HG03432 (cell line): ENCODE measurements around the gene RBM25.

ENCODE experiments used
- ATAC-seq: cut with Tn5 transposase; IDR thresholded peaks from one replicate; pipeline ENCODE4 v1.9.1; 2021; ENCODE audit warnings: mild to moderate bottlenecking, moderate library complexity; ENCODE audit not compliant: unreplicated experiment

Gene RBM25

DNA sequence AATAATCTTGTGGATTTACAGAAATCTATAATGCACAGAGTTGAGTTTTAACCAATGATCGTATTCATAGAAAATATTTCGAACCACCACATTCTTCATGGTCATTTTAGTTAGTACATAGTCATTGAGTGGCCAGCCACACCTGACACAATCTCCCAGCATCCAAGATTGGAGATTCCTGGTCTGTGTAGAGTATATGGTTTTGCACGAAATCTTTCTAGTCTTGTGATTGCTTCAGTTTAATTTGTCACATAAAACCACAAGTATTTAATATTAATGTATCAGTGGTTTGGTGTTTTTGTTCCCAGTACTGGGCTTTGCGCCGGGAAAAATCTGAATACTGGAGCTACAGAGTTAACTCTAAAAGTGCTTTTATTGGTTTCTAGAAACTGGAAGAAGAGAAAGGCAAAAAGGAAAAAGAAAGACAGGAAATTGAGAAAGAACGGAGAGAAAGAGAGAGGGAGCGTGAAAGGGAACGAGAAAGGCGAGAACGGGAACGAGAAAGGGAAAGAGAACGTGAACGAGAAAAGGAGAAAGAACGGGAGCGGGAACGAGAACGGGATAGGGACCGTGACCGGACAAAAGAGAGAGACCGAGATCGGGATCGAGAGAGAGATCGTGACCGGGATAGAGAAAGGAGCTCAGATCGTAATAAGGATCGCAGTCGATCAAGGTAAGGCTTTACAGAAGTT is 44.6 kb downstream of the RBM25 start:
- no peak for ATAC-seq

DNA sequence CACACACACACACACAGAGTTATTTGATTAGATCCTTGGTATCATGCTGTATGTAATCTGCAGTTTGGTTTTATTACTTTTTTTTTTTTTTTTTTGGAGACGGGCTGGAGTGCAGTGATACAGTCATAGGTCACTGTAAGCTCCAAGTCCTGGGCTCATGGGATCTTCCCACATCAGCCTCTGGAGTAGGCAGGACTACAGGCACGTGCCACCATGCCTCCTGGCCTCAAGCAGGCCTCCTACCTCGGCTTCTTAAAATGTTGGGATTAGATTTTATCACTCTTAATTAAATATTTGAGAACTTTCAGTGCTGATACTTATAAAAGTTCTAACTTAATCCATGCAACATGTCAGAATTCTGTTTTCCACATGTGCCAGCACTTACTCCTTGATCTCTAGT is 46.7 kb downstream of the RBM25 start:
- no peak for ATAC-seq

DNA sequence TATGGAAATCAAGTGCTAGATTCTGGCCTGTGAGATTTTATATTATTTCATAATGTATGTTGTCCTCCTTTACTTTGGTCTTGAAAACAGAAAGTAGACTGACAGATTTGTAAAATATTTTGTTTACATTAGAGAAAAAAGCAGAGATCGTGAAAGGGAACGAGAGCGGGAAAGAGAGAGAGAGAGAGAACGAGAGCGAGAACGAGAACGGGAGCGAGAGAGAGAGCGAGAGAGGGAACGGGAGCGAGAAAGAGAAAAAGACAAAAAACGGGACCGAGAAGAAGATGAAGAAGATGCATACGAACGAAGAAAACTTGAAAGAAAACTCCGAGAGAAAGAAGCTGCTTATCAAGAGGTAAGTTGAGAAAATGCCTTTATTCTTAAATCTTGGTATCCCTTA is 47.4 kb downstream of the RBM25 start:
- no peak for ATAC-seq

DNA sequence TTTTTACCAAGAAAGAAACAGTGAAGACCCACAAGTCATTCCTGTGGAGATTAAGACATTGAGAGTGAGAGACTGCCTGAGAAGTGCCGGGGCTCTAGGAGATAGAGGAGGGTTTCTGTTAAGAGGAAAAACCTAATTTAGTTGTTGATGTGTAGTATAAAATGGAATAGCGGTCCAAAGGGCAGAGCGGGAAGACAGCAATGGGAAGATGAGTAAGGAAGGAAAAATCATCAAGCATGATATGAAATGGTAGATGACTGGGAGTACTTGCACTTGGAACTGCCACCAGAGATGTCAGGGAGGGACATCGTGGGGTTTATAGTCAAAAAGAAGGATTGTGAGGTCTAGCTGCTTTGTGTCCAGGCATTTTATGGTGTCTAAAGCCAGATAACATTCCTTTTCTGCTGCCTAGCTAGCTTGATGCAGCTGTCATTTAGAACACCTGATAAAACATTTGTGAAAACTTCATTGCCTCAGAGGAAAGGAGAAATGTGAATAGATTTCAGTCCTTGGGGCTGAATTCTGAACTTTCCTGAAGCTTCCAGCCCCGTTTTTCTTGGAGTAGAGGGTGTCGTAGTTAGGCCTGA is 57.8 kb downstream of the RBM25 start:
- ATAC-seq = no peak

DNA sequence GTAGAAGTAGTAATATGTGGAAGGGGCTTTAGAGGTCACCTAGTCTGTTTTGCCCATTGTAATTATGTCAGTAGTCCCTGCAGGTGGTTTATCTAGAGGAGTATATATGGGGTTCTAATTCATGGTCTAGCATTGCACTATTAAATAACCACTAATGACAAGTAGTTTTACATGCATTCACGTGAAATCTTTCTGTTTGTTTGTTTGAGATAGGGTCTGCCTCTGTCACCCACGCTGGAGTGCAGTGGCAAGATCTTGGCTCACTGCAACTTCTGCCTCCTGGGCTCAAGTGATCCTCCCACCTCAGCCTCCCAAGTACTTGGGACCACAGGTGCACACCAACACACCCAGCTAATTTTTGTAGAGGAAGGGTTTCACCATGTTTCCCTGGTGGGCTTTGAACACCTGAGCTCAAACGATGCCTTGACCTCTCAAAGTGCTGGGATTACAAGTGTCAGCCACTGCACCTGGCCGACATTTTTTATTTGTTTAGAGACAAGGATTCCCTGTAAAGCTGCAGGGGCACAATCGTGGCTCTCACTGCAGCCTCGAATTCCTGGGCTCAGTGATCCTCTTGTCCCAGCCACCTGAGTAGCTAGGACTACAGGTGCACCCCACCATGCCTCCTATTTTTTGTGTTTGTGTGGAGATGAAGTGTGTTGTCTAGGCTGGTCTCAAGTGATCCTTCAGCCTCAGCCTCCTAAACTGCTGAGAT is 66.0 kb downstream of the RBM25 start:
- ATAC-seq = no peak

DNA sequence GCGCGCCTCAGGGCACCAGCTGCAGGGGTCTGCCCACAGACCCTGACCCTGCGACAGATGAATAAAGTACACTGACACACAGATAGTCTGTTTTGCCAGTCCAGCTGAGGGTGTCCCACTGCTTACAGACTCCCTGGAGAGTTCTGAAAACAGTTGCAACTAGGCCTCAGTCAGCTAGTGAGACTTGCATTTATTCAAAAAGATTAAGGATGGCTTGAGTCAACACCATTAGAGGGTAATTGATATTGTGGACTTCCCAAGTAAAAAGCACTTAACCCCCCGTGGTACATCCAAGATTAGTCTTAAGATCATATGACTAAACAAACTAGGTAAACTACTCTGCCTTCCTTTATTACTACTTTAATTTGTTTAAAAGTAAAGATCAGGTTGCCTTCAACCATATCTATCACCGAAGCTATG is 66.8 kb downstream of the RBM25 start:
- no peak for ATAC-seq

DNA sequence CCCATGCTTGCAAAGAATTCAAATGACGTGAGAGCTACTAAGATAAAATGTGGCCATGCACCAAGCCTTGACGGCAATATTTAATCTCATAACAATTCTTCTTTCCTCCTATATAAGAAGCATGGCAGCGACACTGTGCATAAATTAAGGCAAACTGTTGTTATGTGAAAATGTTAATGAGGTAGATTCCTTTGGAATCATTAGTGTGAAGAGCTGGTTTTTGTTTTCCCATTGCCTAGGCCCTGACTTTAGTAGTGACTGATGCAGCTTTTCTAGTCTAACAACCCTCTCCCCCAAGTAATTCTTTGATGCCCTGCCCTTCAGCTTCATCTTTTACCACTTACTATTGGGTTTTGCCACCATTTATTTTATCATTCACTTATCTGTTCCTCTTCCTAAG is 67.4 kb downstream of the RBM25 start:
- ATAC-seq = no peak

DNA sequence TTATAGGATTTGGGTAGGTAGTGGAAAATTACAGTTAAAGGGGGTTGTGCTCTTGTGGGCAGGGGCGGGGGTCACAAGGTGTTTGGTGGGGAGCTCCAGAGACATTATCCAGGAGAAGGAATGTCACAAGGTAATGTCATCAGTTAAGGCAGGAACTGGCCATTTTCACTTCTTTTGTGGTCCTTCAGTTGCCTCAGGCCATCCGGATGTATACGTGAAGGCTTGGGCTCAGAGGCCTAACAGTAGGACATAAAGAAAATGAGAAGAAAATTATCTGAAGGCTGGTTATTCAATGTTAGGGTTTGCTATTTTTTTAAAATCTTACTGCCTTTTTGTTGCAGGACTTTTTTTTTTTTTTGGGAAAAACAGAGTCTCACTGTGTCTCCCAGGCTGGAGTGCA is 75.5 kb downstream of the RBM25 start:
- no peak for ATAC-seq

DNA sequence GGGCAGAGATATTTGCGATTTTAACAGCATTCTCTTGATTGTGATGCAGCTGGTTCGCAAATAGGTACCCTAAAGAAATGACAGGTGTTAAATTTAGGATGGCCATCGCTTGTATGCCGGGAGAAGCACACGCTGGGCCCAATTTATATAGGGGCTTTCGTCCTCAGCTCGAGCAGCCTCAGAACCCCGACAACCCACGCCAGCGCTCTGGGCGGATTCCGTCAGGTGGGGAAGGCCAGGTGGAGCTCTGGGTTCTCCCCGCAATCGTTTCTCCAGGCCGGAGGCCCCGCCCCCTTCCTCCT is 77.7 kb downstream of the RBM25 start:
- no peak for ATAC-seq

DNA sequence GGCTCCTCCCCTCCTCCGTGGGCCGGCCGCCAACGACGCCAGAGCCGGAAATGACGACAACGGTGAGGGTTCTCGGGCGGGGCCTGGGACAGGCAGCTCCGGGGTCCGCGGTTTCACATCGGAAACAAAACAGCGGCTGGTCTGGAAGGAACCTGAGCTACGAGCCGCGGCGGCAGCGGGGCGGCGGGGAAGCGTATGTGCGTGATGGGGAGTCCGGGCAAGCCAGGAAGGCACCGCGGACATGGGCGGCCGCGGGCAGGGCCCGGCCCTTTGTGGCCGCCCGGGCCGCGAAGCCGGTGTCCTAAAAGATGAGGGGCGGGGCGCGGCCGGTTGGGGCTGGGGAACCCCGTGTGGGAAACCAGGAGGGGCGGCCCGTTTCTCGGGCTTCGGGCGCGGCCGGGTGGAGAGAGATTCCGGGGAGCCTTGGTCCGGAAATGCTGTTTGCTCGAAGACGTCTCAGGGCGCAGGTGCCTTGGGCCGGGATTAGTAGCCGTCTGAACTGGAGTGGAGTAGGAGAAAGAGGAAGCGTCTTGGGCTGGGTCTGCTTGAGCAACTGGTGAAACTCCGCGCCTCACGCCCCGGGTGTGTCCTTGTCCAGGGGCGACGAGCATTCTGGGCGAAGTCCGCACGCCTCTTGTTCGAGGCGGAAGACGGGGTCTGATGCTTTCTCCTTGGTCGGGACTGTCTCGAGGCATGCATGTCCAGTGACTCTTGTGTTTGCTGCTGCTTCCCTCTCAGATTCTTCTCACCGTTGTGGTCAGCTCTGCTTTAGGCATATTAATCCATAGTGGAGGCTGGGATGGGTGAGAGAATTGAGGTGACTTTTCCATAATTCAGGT is 78.3 kb downstream of the RBM25 start, which contains the start of gene PSEN1:
Gene PSEN1 (plus strand): TSS at position 121 of the 839 bp plus-strand sequence. CDS start 11,513 bp downstream, outside the sequence.
- ATAC-seq = peak; percentile 92

DNA sequence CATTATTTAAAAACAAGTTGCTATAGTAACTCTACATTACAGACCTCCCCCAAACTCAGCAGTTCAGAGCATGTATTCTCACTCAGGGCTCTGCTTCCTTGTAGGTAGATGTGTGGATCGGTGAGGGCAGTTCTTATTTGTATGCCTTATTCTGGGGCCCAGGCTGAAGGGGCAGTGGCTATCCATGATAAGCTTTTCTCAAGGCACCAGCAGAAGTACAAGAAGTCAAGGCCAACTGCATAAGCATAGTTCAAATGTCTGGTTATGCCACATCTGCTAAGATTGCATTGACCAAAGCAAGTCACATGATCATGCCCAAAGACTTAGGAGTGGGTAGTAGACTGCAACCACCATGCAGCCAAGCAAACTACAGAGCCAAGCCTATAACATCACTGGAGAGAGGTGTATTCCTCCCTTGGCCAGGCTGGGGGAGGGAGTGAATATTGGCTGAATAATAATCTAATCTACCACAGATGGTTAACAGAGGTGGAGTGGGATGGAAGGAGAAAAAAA is 82.5 kb downstream of the RBM25 start:
- no peak for ATAC-seq

DNA sequence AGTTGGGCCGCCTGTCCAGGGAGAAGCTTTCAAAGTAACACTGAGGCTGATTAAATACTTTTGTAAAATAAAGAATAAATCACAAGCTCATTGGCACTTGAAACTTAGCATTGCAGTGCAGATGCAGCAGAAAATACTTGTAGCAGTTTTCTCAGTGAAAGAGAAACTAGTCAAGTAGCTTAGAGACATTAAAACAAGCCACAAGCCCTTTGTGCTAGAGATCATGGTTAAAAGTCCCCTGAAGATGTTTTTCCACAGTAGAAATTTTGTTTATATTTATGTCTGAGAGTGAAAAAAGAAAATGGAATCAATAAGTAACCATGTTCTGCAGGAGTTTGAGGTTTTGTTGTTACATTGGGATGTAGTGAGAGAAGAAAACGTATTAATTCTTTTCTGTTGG is 83.9 kb downstream of the RBM25 start:
- no peak for ATAC-seq

DNA sequence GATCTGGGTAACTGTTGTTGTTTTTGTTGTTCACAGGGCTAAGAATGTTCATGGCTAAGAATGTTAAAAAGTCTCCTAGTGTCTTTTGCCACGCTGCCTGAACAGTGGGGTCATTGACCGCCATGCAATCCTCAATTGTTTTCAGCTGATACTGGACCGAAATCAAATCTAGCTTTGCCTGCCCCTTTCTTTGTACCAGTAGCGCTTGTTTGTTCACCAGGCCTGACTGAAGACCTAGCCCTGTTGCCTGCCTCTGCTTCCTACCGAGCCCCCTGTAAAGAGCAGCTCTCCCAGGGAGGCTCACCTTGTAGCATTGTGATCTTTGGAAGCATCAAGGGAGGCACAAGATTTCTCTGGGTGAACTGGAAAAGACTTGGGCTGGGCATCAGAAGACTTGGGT is 84.7 kb downstream of the RBM25 start:
- ATAC-seq = no peak

DNA sequence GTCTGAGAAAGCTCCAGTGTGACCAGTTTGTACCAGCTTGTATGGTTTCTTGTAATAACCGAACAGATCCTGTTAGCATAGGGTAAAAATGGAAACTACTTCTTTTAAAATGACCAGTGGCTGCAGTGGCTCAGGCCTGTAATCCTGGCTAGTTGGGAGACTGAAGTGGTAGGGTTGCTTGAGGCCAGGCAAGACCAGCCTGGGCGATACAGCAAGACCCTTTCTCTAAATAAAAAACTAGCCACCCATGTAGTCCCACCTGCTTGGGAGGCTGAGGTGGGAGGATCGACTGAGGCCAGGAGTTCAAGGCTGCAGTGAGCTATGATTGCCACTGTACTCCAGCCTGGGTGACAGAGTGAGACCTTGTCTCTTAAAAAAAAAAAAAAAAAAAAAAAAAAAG is 85.3 kb downstream of the RBM25 start:
- ATAC-seq = no peak

DNA sequence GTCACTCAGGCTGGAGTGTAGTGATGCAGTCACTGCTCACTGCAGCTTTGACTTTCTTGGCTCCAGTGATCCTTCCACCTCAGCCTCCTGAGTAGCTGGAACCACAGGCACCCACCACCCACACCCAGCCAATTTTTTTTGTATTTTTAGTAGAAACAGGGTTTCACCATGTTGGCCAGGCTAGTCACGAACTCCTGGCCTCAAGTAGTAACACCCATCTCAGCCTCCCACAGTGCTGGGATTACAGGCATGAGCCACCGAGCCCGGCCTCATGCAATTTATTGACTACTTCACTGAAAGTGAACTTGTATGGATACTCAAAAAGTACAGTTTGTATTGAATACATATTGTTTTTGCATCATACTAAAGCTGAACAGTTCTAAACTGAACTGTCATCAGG is 87.0 kb downstream of the RBM25 start:
- ATAC-seq = no peak

DNA sequence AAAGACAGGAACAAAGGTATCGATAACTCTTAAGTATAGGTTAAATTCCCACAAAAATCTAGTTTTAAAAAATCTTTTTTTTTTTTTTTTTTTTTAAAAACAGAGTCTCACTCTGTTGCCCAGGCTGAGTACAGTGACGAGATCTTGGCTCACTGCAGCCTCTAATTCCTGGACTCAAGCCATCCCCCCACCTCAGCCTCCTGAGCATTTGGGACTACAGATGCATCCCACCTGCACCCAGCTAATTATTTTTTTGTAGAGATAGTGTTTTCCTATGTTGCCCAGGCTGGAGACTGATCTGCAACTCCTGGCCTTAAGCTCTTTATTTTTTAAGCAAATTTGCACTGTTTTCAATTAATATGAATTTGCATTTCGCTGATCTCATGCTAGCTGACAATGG is 87.8 kb downstream of the RBM25 start:
- ATAC-seq = no peak

DNA sequence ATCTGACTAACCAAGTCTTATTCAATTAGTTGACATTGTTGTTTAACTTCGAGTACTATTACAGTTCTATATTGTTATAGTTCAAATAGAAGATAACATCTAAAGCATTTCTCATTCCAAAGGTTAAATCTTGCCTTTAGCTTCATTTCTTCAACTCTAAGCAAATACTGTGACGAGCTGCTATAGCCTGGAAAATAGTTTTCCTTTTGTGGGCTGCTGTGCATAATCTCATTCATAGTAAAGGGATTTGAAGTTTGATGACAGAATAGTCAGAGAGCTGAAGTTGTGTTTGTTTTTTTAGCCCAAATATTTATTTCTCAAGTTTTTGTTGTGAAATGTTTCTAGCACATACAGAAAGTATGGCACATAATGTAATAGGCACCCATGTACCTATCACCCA is 91.4 kb downstream of the RBM25 start:
- no peak for ATAC-seq

DNA sequence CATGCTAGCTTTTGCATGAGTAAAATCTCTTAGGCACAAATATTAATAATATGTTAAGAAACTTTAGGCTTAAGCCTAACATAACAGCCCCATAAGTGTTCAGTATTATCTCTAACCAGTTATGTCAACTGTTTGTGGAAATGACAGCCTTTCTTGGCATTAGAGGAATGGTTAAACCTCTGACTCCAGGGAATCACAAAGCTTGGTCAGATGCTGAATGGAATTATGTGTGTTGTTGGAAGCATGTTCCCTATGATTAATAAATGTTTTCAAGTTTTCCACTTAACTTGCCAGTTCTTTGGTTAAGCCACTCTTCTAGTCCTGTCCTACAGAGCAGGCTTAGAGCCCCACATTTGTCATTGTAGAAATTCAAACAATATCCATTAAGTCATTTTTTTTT is 94.9 kb downstream of the RBM25 start:
- ATAC-seq = no peak

DNA sequence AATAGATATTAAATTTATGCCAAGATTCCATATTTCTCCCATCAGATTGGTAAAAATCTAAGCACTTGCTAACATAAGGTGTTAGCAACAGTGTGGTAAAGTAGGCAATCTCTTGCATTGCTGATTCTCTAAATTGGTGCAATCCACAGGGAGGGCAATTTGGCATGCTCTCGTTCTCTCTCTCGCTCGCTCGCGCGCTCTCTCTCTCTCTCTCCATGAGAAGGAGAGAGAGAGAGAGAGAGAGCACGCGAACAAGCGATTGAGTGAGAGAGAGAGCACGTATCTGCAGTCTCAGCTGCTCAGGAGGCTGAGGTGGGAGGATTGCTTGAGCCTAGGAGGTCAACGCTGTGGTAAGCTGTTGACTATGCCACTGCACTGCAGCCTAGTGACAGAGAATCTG is 103.9 kb downstream of the RBM25 start:
- no peak for ATAC-seq

DNA sequence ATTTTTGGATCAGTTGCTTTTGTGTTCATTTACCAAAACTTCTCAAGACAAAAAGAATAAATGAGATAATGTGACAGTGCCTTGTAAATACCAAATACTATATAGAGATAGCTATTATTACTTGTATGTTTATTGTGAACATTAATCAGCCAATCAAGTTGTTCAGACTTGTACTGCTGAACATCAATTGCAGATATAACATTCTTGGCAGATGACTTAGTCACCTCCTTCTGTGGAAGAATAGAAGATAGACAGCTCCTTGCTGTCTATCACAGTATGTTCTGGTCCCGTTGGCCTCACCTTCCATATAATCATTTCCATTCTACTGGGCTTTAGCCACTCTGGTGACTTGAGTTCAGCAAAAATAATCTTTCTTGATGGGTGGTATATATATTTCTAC is 108.1 kb downstream of the RBM25 start:
- ATAC-seq = no peak

DNA sequence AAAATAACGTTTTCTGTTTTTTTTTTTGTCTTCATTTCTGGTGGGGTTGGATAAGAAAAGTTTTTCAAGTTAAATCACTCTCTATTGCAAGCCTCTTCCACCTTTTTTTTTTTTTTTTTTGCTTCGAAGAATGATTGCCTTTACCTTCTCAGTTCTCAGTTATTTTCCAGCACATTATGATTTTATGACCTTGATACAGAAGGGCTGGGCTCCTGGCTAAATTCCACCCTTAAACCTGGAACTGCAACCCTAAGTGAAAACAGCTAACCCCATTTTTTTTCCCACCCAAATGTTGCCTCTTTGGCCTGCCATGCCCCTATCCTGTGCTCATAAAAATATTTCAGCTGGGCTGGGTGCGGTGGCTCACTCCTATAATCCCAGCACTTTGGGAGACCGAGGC is 109.4 kb downstream of the RBM25 start:
- no peak for ATAC-seq
